HTERT RPE-1 (cell line): ENCODE results near the gene CEP112.

Experiments
- in situ Hi-C: fragments of 300-500 bp; cut with MboI; formaldehyde crosslinking; loops from 4 replicates; pipeline ENCODE4 v1.14.3; 2020; ENCODE audit warnings: low sequenced_read_pairs

Gene CEP112

GRCh38 chr17:65994679-65995078, 197.3 kb downstream of the CEP112 start:
- in situ Hi-C loops, result no loop called here

GRCh38 chr17:65994114-65994513, 197.8 kb downstream of the CEP112 start:
- in situ Hi-C loops, result no loop called here

- in situ Hi-C loops, result no loop called here
These were observed 201.3 kb downstream of the CEP112 start for GRCh38 chr17:65990593-65990992.

- in situ Hi-C loops, result no loop called here
These were observed 203.5 kb downstream of the CEP112 start for GRCh38 chr17:65988451-65988850.

GRCh38 chr17:65987988-65988387, 203.9 kb downstream of the CEP112 start:
- in situ Hi-C loops, result no loop called here

DNA sequence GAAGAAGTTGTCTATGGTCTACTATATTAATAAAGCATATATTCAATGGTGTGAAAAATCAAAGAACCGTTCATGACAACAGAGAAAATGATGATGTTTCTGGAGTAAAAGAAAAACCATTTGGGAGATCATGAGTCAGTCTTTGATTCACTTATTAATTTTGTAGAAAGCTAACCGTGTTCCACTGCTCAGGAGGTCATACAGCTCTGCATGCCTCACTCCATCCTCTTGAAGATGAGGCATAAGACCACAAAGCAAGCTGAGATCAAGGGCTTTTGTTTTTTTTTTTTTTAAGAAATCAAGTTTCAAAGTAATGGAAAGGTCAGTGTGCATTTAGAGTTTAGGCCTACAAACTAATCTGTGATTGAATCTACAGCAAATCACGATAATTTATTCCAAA, 206.4 kb downstream of the CEP112 start:
- in situ Hi-C loops, result no loop called here

- in situ Hi-C loops, result no loop called here
These were observed 207.6 kb downstream of the CEP112 start for GRCh38 chr17:65984299-65984698.

GRCh38 chr17:65978871-65979270, 213.1 kb downstream of the CEP112 start:
- in situ Hi-C loops, result no loop called here

DNA sequence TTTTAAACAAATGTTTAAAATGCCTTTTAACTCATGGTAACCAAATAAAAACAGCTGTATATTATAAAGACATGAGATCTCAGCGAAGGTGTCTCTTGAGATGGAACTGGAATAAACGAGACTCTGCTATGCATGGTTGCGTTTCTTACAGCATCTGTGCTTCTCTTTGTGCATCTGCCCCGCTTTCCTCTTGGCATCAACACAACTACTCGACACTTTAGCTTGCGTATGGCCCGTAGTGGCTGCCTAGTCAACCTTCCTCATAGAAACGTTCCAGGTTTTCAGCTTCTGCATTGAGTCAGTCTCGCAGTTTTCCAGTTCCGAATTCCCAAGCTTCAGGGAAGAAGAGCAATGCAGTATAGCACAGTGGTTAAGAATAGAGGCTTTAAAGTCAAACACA, 214.9 kb downstream of the CEP112 start:
- in situ Hi-C loops, result no loop called here

GRCh38 chr17:65975878-65976277, 216.1 kb downstream of the CEP112 start:
- in situ Hi-C loops, result no loop called here

- in situ Hi-C loops, result no loop called here
These were observed 218.7 kb downstream of the CEP112 start for GRCh38 chr17:65973237-65973636.

DNA sequence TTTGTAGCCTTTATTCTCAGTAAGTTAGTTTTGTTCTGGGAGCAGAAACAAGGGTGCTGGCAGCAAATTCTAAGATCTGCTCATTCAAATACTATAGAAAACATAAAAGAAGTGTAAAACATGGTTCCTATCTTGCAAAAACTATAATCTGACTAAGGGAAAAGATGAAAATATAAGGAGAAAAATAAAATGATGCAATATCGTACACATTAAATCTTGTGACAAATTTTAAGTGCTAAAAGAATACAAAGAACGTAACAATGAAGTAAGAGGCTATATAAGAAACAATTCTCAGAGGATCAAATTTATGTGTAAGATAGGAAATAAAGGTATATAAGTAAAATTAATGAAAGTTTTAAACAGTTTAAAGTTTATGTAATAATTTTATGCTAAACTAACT, 224.6 kb downstream of the CEP112 start:
- in situ Hi-C loops, result no loop called here

- in situ Hi-C loops, result no loop called here
These were observed 225.7 kb downstream of the CEP112 start for GRCh38 chr17:65966072-65966695.

DNA sequence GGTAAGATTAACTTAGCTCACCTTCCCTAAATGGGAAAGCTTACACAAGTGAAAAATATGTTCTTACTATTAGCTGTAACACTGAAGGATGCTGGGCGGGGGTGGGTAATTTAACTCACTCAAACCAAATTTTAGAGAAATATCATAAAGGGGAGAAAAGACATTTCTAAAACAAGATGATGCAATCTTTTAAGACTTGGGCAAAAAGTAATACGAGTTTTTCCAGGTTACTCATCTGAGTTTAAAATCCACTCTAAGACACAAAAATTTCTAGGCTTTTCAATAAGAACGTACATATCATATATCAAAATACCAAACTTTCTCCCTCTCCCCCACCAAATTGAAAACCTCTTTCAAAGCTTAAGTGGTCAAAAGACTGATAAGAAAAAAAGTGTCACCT, 228.8 kb downstream of the CEP112 start:
- in situ Hi-C loops, result no loop called here

DNA sequence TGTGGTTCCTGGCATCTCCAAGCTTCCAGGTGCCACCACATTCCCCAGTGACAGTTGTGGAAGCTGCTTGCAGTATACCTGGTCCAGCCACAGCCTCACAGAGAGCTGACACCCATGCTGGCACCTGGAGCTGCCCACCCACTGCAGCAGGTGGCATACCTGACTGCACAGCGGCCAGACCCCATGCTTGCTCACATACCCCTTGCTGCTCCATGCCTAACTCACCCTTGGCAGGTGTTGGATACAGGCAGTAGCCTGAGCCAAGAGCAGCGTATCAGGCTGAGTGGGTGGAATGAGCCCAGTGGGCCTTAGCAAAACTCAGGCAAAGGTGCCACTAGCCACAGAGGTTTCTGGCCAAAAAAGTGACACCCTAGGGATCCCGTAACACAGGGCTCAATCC, 232.3 kb downstream of the CEP112 start:
- in situ Hi-C loops, result no loop called here

- in situ Hi-C loops, result no loop called here
These were observed 235.1 kb downstream of the CEP112 start for GRCh38 chr17:65956814-65957213.

- in situ Hi-C loops, result no loop called here
These were observed 237.8 kb downstream of the CEP112 start for GRCh38 chr17:65954148-65954449.

DNA sequence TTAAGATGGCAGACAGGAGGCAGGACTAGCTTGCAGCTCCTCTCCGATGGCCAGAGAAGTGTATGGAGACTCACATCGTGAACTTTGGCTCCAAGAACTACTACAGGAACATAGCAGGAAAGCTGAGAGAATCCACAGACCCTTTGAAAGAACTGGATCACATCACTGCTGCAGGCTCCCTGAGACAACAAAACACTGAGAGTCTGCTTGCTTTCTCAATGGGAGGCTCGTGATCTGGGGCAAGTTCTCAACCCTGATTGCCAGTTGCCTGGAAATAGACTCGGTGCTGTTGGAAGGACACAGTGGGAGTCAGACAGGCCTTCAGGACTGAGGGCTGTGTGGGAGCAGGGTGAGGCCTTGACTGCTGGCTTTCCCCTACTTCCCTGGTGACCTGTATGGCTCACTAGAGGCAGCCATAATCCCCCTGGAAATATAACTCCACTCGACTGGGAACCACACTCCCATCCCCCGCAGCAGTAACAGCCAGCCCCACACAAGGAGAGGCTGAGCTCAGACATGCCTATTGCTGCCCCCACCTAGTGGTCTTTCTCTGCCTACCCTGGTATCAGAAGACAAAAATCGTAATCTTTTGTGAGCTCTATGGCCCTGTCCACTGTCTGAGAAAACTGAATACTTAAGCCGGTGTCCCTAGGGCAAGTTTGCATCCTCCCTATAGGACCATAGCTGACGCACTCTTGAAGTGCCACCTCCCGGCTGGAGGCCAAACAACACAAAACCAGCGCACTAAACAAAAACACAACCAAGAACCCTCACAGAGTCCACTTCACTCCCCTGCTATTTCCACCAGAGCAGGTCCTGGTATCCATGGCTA, 238.4 kb downstream of the CEP112 start:
- in situ Hi-C loops, result no loop called here

GRCh38 chr17:65952586-65952985, 239.3 kb downstream of the CEP112 start:
- in situ Hi-C loops, result no loop called here

- in situ Hi-C loops, result no loop called here
These were observed 239.9 kb downstream of the CEP112 start for GRCh38 chr17:65952015-65952414.

DNA sequence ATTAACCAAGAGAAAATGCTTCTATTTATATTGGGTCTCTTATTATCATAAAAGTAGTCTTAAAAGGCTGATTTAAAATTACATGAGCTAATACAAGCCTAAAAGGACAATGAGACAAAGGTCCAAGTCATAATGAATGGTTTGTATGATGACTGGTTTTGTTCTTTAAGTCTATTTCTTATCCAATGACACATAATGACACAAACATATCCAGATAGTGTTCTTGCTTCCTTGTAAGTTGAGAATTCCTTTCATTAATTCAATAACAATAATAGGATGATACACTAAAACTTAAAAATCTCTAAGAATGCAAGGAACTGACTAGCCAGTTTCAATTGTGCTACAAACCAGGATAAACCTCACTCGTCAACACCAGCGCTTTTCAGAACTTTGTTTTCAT, 244.1 kb downstream of the CEP112 start:
- in situ Hi-C loops, result no loop called here

DNA sequence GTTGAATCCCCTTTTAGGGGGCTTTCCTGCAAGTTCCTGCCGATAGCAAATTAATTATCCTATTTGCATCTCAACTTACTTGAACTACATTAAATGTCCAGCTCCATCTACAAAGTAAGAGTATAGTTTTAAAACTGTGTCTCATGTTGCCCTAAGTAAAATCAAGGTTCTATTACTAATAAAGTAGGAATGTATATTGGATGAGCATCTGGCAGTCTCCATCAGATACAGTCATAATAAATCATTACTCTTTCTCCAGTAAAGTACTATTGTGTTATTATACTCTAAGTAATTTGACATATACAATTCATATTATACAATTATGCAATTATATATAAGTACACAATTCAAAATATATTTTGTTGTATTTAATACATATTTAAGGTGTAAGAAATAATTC, 249.3 kb downstream of the CEP112 start:
- in situ Hi-C loops, result no loop called here
